Calu3 (cell line): ENCODE results near the gene SIX5. TPM values are rescaled to one million over a fixed set of nuclear protein-coding genes. Genes with fewer than 3 reads are reported as not detected.
A peak's percentile ranks its signal among the peaks of the same experiment; 100 is the strongest.

Experiments
- BruUV-seq: library from RNA; stranded (reverse); fragments of 400-500 nt; replicated peaks from 2 replicates; lab custom pipeline; 2021; lab: Mats Ljungman, UMichigan
- CTCF ChIA-PET: fragments of 300-600 bp; sonication (Branson Sonifier 250); formaldehyde crosslinking; loops from one replicate; lab custom pipeline; 2022; ENCODE audit warnings: antibody characterized with exemption; lab: Charles Lee
- DNase-seq: peaks from one replicate; pipeline ENCODE4 v3.0.0; 2022
- H3K27ac Mint-ChIP-seq: one replicate; pipeline ENCODE4 v1.8.0; 2022; ENCODE audit warnings: mixed read lengths; ENCODE audit not compliant: unreplicated experiment
- H3K27me3 Mint-ChIP-seq: one replicate; pipeline ENCODE4 v1.8.0; 2022; ENCODE audit warnings: mixed read lengths; ENCODE audit not compliant: unreplicated experiment
- H3K36me3 Mint-ChIP-seq: one replicate; pipeline ENCODE4 v1.8.0; 2022; ENCODE audit warnings: mild to moderate bottlenecking, moderate library complexity, mixed read lengths; ENCODE audit not compliant: insufficient read depth, unreplicated experiment
- H3K4me1 Mint-ChIP-seq: one replicate; pipeline ENCODE4 v1.8.0; 2022; ENCODE audit warnings: mild to moderate bottlenecking, low read depth, mixed read lengths; ENCODE audit not compliant: unreplicated experiment
- H3K4me3 Mint-ChIP-seq: one replicate; pipeline ENCODE4 v1.8.0; 2022; ENCODE audit warnings: mild to moderate bottlenecking, low read depth, moderate library complexity, mixed read lengths; ENCODE audit not compliant: unreplicated experiment
- H3K9me3 Mint-ChIP-seq: one replicate; pipeline ENCODE4 v1.8.0; 2022; ENCODE audit warnings: low read depth, mixed read lengths; ENCODE audit not compliant: unreplicated experiment
- intact Hi-C: fragments of 100-400 bp; cut with micrococcal nuclease; formaldehyde crosslinking; loops from one replicate; pipeline ENCODE4 v1.10.0; 2022; ENCODE audit not compliant: unreplicated experiment
- total RNA-seq: library from RNA; stranded (reverse); gene quantifications from 2 replicates; pipeline ENCODE4 v1.2.3, GENCODE V29; 2022
- TF ChIP-seq, protein P1 (sequence below): fragments of 200-600 bp; IDR thresholded peaks from one replicate; pipeline ENCODE4 v1.8.0; 2022; ENCODE audit warnings: antibody characterized with exemption; ENCODE audit not compliant: unreplicated experiment

The SIX5 gene
- total RNA-seq, 1 experiment from 2014 or later: 15.0 TPM

- H3K4me3 Mint-ChIP-seq: no peak overlapping the region
- CTCF ChIA-PET: no interaction called here
- H3K27ac Mint-ChIP-seq: no peak overlapping the region
- no peaks in the 10 kb centered on the region for H3K27me3 Mint-ChIP-seq
- DNase-seq: no peak
- no TSS peak for BruUV-seq
- TF ChIP-seq, protein P1, sequence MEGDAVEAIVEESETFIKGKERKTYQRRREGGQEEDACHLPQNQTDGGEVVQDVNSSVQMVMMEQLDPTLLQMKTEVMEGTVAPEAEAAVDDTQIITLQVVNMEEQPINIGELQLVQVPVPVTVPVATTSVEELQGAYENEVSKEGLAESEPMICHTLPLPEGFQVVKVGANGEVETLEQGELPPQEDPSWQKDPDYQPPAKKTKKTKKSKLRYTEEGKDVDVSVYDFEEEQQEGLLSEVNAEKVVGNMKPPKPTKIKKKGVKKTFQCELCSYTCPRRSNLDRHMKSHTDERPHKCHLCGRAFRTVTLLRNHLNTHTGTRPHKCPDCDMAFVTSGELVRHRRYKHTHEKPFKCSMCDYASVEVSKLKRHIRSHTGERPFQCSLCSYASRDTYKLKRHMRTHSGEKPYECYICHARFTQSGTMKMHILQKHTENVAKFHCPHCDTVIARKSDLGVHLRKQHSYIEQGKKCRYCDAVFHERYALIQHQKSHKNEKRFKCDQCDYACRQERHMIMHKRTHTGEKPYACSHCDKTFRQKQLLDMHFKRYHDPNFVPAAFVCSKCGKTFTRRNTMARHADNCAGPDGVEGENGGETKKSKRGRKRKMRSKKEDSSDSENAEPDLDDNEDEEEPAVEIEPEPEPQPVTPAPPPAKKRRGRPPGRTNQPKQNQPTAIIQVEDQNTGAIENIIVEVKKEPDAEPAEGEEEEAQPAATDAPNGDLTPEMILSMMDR: no peak
- H3K36me3 Mint-ChIP-seq: peaks cover 63% of the 10 kb centered on the region
- H3K4me1 Mint-ChIP-seq: peaks cover 17% of the 10 kb centered on the region
- no peaks in the 10 kb centered on the region for H3K9me3 Mint-ChIP-seq
- intact Hi-C loops: no loop called here
These were observed 8.4 kb upstream of the SIX5 start for GRCh38 chr19:45777395-45777961.

- Mint-ChIP-seq H3K27ac (no peak overlapping the region), H3K36me3 (peaks cover 82% of the 10 kb centered on the region), H3K4me1 (peaks cover 16% of the 10 kb centered on the region), H3K9me3 (no peaks in the 10 kb centered on the region), H3K4me3 (no peak overlapping the region), H3K27me3 (no peaks in the 10 kb centered on the region)
- intact Hi-C loops: no loop called here
- no TSS peak for BruUV-seq
- CTCF ChIA-PET: no interaction called here
- TF ChIP-seq, protein P1: no peak
- DNase-seq: peak; percentile 38
These were observed 5.7 kb upstream of the SIX5 start for GRCh38 chr19:45774765-45775164.

GRCh38 chr19:45773384-45773783, 4.3 kb upstream of the SIX5 start:
- TF ChIP-seq, protein P1: no peak
- BruUV-seq: no TSS peak
- H3K9me3 Mint-ChIP-seq: no peaks in the 10 kb centered on the region

GRCh38 chr19:45772912-45773311, 3.9 kb upstream of the SIX5 start:
- intact Hi-C loops: no loop called here
- DNase-seq: no peak
- Mint-ChIP-seq H3K27ac (peak overlapping the region; percentile 3), H3K27me3 (no peaks in the 10 kb centered on the region), H3K4me3 (no peak overlapping the region), H3K4me1 (peaks cover 21% of the 10 kb centered on the region), H3K9me3 (no peaks in the 10 kb centered on the region), H3K36me3 (peaks cover 82% of the 10 kb centered on the region)
- CTCF ChIA-PET: interaction anchor here (1.0 to 1.8 kb wide), 2 partner anchors 9 to 28 kb away, joined by 4 to 8 read pairs; partner anchors contain the start of gene DMPK
- no TSS peak for BruUV-seq
- TF ChIP-seq, protein P1: no peak

More at GRCh38 chr19:45773384-45773783, 4.3 kb upstream of the SIX5 start:
- H3K4me1 Mint-ChIP-seq: peaks cover 21% of the 10 kb centered on the region
- no peaks in the 10 kb centered on the region for H3K27me3 Mint-ChIP-seq
- no peak overlapping the region for H3K27ac Mint-ChIP-seq
- intact Hi-C loops: no loop called here
- CTCF ChIA-PET: interaction anchor here (0.5 to 1.8 kb wide), 3 partner anchors 9 to 244 kb away, joined by 4 to 8 read pairs (median 5); partner anchors contain the start of gene DMPK
- no peak overlapping the region for H3K4me3 Mint-ChIP-seq
- H3K36me3 Mint-ChIP-seq: peaks cover 82% of the 10 kb centered on the region
- no peak for DNase-seq
